ENCODE results near the gene KCTD20.

Gene KCTD20

DNA sequence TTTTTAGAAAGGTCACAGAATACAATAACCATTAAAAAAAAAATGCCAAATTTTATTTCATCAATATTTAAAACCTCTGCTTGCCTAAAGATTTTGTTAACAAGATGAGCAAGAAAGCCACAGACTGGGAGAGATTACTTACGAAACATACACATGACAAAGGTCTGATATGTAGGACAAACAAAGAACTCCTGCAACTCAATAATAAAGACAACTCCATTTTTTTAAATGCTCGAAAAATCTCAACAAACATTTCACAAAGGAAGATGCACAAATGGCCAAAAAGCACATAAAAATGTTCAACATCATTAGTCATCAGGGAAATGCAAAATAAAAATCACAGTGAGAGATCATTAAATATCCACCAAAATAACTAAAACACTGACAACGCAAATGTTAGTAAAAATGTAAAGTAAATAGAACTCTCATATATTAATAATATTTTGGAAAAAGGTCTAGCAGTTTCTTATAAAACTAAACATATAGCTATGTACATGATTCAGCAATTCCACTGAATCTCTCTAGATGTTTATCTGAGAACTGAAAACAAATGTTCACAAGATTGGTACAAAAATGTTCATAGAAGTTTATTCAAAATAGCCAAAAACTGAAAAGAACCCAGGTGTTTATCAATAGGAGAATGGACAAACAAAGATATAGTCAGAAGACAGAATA is 94.2 kb downstream of the KCTD20 start:
- DNase-seq (ENCODE audit: low spot score), result no peak

DNA sequence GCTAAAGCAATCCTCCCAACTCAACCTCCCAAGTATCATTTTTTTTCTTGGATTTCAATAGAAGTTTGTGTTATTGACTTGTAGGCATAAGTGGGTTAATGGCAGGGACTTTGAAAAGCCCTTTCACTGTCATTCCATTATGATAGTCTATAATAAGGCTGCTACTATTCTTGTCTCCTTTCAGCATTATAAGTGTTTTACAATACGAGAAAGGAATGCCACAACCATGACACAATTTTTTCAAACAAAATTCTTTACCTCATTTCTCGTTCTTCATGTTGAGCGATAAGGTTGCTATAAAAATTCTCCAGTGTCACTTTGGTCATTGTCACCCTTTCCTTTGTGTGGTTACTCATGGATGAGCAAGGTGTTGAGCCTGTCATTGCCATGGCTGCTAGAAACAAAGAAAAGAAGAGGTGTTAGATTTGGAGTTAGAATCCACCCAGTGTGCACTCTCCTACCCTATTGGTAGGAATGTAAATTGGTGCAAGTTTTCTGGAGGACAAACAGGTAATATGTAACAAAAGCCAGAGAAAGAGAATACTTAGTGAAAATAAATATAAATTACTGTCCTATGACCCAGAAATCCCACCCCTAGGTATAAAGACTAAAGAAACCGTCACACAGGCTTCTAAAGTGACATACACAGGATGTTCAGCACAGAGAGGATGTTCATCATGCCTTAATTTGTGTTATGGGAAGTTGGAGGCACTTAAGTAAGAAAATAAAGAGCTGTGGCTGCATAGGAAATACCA is 97.2 kb downstream of the KCTD20 start:
- DNase-seq (ENCODE audit: low spot score), result no peak

Data from SW480 (cell line).